OCI-M2 (cell line): ENCODE results near the gene RNF14.

Experiments used
- DNase-seq: peaks from one replicate; lab custom pipeline; 2025; ENCODE audit not compliant: unreplicated experiment; lab: John Stamatoyannopoulos, UW

RNF14 gene

DNA sequence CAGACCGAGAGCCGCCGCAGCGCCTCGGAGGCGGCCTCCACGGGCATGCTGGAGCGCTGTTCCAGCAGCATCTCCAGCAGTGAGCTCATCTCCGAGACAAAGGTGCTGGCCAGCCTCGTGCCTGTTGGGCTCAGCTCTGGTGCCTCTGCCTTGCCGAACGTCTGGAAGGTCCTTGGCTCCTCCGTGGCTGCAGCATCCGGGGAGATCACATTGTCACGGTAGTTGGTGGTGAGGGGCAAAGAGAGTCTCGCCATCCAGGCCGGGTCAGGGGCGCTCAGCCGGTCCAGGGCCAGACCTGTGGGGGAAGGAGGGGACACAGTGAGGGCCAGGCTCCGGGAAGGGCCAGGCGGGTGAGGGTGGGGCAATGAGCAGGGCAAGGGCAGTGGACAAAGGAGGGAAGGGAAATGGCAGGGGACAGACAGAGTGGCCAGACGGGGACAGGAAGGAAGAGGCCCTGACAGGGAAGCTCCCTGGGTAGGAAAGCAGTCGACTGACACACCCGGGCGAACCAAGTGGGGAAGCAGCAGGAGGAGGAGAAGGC is 23.3 kb upstream of the RNF14 start:
- DNase-seq, result no peak

GRCh38 chr5:141947316-141947715 is 21.6 kb upstream of the RNF14 start:
- DNase-seq, result no peak

- DNase-seq, result no peak
Measured at GRCh38 chr5:141948812-141949211, 20.1 kb upstream of the RNF14 start.

DNA sequence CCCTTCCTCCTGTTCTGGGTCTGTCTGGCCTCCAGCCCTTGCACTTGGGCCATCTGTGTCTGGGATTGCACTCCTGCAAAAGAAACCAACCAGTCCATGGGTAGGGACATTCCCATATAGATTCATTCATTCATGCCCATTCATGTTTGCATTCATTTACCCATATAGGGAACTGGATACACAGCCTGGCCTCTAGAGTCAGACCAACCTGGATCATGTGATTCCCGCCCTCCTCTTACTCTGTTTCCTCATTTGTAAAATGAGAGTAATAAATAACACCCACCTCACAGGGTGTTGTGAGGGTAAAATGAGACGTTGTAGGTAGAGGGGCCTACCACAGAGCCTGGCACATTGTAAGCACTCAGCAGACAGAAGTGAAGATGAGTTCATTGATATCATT is 19.4 kb upstream of the RNF14 start:
- no peak for DNase-seq

DNA sequence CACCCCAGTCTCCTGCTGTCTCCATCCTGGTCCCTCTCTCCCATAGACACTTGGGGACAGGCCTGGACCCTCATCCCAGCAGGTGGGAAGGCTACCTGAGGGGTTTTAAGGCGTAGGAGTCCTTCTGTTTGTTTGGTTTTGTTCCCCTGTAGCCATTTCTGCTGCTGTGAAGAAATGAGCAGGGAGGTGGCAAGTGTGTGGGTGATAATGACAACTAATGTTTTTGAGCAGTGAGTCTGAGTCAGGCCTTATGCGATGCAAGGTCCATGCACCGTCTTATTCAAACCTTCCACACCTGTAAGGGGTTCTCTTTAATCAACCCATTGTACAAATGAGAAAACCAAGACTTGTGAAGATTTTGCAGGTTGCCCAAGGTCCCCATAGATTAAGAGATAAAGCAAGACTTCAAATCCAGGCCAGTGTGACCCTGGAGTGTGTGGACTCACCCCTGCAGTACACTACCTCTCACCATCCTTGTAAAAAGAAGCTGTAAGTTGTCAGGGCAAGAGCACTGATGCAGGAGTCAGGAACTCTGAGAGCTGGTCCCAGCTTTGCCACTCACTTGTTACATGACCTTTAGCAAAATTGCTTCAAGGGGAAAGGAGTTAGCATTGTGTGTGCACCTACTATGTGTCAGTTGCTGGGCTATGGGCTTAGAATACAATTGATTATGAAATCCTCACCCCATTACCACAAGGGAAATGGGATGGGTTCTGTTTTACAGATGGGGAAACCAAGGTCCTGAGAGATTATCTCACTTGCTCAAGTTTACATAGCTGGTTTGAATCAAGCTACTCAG is 18.5 kb upstream of the RNF14 start:
- DNase-seq, result no peak

GRCh38 chr5:141951332-141951781 is 17.5 kb upstream of the RNF14 start:
- no peak for DNase-seq

GRCh38 chr5:141952020-141952419 is 16.9 kb upstream of the RNF14 start:
- DNase-seq, result no peak

DNA sequence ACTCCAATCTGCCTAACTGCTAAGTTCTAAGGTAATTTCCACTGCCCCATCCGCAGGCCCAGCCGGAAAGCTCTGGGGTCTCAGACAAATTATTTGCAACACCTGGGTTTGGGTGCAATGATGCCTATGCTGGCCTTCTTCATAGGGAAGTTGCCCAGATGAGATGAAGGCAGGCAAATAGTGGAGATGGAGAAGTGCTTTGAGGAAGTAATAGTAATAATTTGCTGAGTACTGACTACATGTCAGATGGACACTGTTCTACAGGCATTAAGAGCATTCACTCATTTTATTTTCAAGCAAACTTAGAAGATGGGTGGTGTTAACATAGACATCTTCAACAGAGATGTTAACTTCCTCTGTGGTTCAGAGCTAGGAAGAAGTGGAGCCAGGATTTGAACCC is 14.7 kb upstream of the RNF14 start:
- DNase-seq, result no peak

DNA sequence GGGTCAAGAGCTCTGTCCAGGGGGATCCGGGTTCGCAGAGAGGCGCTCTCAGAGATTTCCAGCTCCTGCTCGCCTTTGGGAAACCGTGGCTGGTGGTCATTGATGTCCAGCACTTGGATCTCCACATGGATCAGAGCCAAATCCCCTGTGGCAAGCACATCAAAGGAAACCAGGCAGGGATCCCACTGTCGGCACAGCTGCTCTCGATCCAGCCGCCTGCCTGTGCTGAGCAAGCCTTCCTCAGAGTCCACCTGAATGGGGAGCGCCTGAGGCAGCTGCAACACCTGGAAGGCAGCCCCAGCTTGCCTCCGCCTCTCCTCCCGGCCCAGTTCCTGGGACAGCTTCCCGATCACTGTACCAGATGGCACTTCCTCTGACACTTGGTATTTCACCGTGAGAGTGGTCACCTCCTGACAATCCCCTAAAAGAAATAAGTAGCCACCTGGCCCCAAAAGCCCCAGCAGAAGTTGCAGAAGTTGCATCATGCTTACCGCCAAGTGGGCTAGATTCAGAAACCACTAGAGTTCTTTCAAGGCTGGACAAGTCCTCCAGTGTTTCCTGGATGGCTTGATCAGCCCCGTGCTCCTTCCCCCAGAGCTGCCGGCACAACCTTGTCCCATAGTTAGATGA is 11.4 kb upstream of the RNF14 start:
- DNase-seq, result no peak

DNA sequence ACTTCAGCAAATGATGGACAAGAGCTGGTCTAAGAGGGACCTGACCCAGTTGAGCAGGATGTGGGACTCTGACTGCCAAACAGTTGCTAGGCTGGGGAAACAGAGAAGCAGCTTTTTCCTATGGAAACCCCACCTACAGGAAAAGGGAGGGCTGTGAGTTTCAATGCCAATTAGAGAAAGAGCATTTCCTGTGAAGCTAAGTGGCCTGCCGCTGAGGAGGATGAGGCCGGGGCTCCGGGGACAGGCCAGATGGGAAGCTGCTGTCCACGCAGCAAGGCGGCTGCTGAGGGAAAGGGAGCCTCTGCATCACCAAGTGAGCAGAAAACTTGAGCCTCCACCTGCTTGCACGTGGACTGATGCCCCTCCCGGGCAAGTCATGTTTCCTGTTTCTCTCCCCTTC is 10.8 kb upstream of the RNF14 start, which contains the start of gene PCDH12:
Gene PCDH12 (minus strand): TSS at position 90 of the 400 bp plus-strand sequence. CDS start 351 bp downstream, outside the sequence.
- DNase-seq, result no peak

DNA sequence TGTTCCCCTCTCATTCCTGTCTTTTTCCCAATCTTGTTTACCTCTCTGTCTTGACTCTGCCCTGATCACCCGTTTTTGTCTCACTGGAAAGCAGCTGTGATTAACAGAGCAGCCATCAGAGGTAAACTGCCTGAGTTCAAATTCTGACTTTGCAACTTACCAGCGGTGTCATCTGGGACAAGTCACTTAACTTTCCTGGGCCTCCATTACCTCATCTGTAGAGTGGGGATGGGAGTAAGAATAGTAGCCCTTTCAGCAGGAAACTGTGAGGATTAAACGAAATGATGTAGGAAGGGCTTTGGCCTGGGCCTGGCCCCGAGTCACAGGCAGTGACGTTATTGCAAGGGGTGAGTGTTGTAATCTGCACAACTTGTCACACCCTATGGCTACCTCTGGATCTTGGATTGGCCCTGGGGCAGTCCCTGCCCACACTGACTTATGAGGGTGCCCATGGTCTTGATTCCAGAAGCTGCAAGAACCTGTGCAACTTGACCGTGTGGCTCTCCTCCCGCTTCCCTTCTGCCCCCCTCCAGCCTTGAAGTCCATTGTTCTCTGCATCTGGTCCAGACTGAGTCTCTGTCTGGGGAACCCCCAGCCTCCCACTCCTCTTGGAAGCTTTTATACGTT is 10.2 kb upstream of the RNF14 start:
- DNase-seq, result no peak

DNA sequence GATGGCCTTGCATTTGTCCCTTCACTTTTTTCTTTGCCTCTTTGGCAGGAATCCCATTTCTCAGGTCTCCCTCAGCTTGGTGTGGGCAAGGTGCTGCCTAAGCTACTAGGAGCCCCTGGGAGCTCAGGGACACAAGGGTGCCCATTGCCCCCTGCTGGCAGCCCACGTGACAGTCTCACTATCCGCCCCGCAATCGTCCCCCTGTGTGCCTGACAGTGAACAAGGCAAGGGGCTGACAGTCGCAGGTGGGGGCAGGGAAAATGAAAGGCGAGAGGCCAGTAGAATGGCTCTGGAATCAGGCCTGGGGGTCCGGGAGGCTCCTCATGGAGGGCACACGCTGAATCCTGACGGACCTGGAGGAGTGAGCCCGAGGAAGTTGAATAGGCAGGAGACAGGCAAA is 8.9 kb upstream of the RNF14 start:
- DNase-seq, result no peak

DNA sequence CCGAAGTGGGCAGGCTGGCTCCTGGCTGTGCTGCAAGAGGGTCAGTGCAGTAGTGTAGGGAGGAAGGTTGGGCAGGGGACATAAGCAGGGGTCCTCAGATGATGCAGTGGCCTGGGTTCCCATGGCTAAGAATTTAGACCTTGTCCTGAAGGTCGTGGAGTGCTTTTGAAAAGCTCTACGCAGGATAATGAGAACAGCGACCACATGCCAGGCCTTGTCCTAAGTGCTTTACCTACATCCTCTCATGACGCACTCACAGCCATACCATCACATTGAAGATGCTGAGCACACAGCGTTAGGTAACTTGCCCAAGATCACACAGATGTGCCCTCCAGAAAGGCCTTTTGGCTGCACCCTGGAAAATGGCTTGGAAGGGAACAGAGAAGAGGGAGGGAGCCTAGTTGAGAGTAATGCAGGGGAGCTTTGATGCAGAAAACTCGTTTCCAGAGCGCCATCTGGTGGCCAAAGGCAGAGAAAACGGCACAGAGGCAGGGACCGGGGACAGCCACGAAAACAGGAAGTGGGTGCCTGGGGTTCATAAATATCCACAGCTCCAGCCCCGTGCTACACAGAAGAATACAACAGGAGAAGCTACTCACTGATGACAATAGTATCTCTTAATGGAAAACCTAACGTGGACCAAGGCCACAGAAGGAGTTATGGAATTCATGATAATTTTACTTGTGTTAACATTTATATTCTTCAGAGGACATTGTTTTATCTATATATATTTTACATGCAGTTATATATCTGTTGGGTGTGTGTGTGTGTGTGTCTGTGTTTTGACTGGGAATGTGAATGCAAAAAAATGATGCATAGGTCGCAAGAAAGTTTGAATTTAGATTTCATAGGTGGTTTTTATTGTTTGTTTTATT is 8.2 kb upstream of the RNF14 start:
- DNase-seq, result peak; percentile 7

- no peak for DNase-seq
Measured at GRCh38 chr5:141961466-141961865, 7.4 kb upstream of the RNF14 start.

DNA sequence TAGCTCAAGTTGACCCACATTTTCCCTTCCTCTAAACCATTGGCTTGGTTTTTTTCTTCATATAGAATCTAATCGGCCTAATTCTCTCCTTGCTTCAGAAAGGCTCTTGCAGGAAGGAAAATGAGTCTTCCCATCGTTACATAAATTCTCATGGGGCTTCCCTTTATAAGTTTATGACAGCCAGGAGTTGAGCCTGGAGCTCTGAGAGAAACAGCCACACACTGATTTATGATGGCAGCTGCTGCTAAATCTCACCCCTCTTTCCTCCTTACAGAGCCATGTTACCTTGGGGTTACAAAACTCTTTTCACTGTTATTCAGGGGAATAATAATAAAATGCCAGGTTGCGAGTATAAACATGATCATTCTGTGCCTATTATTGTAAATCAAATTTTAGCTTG is 5.2 kb upstream of the RNF14 start:
- DNase-seq, result no peak

- DNase-seq, result no peak
Measured at GRCh38 chr5:141965071-141965470, 3.8 kb upstream of the RNF14 start.

DNA sequence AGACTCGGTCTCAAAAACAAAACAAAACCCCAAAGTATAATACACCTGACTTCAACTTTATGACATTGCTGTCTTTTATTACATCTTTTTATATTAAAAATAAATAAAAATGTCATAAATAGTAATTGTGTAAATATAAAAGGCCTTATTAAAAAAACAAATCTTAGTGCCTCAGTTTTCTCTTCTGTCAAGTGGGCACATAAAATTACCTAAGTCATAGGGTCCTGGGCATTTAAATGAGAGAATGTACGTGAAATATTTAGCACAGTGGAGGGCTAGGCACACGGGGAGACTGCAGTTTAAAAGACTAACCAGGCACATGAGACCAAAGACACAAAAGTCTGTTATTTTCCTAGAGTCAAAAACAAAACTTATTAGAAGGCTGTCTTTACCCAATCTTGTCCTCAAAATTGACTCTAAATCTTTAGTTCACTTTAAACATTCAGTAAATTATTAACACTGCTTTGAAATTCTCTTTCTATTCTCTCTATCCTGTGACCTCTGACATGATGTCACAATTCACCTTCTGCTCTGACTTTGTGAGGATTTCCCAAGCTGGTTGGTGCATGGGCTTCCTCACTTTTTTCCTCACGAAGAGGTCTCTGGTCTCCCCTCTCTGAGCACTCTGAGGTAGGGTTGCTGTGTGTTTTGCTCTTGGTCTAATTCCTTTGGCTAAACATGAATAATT is 2.5 kb upstream of the RNF14 start:
- no peak for DNase-seq

DNA sequence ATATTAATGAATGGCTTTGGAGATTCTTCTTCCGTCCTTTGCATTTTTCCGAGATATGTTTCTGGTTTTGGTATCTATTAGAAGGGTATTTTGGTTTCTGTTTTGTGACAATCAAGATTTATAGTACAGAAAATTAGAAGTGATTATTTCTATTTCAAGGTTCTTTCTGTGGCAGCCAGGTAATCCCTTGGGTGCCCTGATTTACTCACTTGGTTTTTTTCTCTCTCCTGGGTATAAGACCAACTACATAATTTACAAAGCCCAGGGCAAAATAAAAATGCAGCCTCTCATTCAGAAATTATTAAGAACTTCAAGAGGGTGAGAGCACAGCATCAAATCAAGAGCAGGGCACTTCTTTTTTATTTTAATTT is 2.0 kb upstream of the RNF14 start:
- no peak for DNase-seq

DNA sequence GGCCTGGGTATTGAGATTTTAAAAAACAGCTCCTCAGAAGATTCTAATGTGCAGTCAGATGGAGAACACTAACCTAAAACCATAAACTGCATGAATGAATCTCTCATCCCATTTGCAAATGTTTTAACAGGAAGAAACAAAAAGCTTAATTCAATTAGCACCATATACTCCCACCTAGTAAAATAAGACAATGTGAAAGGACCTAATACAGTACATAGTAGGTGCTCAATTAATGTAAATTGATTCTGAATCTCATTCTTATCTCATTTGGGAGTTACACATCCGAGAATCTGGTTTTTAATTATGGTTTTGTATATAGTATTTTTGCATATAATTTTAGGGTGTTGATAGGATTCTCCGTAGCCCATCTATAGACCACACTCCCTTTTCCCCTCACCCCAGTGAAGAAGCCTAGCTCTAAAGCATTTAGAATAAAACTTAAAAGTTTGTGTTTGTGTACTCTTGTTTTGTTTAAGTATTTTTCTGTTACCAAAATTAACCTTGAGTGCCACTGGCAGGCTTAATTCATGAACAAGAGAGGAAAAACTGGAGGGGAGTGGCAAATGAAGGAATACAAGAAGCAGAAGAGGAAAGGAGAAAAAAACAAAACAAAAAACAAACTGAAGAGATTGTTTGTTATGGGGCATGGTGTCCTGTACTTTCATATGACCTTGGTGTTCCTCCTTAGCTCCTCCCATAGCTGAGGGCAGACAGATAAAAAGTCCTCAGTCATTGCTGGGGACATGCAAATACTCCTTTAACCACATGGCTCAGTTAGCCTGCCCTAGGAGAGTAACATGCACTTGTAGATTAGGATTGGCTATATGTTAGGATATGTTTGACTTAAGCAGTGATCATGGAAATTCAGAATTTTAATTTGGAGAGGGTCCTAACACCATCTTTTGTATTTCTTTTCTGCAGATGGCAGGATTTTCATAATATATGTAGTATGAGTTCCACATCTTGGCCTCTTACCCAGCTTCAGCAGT is 1.2 kb downstream of the RNF14 start:
- peak; percentile 7 for DNase-seq
